ENCODE data around the gene VILL.

GRCh38 chr3:37942646-37943045 is 47.9 kb upstream of the VILL start:
- TF ChIP-seq CTCF (conservative IDR thresholded peaks at IDR 0.05 in 1 of 2, IDR thresholded peaks at IDR 0.05 in 1 of 2; ENCODE audit: extremely low read depth in 1 of 2, insufficient read depth in 1 of 2, low read depth in 1 of 2, low read length in 2 of 2), result no peak
- no peak for TF ChIP-seq EZH2 (IDR thresholded peaks at IDR 0.05; ENCODE audit: borderline replicate concordance, low read length)
